HG03159 (cell line): ENCODE measurements around the gene LHX5.
"Not testable (repeated sequence)": the region's sequence is repeated elsewhere in the genome, so short reads cannot be mapped to it uniquely, and the experiment has no call there.

Source experiments
- ATAC-seq: cut with Tn5 transposase; IDR thresholded peaks from one replicate; pipeline ENCODE4 v1.9.1; 2021; ENCODE audit warnings: mild to moderate bottlenecking, moderate library complexity; ENCODE audit not compliant: unreplicated experiment

Gene LHX5

DNA sequence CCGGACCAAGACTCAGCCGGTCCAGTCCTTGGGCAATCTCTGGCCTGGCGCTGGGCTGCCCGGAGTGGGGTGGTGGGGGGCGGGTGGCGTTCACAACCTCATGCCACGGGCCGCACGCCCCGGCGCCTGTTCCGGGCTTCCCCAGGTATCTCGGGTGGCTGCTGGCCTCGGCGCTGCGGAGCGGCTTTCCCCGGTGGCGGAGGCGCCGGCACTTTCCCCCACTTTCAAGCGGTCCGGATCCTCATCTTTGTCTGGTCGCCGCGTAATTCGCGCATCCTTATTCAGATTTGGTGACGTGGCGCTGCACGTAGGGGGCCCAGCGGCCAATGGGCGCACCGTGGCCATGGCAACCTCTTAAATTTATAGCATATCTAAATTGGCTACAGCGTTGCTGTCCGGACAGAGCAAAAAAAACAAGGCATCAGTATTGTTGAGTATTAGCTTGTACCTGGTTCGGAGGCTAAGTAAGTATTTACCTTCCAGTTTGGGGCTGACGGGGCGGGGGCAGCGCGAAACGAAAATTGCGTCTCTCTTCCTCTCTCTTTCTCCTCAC lies at the start of gene LHX5:
TSS of gene LHX5 (minus strand) at position 253 of the 553 bp plus-strand sequence. CDS start 373 bp downstream, outside the sequence.
- no peak for ATAC-seq

DNA sequence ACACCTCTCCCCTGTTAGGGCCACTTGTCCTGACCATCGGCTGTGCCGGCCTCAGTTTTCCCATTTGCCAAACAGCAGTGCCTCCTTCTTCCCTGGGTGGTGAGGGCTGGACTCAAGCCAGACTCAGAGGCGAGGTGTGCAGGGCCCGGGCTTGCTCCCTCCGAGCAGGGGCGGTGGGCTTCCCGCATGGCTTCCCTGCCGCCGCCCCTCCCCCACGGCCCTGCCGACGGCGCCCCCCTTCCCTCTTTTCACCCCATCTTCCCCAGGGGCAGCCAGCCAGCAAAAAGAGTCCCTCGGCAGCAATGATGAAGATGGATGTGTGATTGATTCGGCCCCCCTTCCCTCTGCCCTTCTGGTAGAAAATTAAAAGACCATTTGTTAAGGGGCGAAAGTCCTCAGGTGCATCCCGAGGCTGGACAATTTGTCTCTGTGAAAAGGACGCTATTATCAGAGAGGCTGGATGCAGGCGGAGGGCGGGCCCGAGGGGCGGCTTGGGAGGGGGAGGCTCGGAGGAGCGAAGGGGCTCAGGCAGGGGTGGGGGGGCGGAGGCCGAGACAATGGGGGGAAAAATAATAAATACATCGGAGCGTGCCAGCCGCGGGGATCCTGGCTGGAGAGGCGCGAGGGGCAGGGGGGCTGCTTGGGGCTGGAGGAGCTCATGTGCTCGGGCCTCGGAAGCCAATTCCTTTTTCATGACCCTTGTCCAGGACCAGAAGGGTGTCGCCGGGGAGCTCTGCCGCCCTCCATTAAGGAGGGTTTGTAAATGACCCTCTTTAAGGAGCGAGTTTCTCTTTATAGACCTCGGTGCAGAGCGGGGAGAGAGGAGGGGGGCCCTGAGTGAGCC lies 48.0 kb upstream of the LHX5 start:
- ATAC-seq, result no peak

DNA sequence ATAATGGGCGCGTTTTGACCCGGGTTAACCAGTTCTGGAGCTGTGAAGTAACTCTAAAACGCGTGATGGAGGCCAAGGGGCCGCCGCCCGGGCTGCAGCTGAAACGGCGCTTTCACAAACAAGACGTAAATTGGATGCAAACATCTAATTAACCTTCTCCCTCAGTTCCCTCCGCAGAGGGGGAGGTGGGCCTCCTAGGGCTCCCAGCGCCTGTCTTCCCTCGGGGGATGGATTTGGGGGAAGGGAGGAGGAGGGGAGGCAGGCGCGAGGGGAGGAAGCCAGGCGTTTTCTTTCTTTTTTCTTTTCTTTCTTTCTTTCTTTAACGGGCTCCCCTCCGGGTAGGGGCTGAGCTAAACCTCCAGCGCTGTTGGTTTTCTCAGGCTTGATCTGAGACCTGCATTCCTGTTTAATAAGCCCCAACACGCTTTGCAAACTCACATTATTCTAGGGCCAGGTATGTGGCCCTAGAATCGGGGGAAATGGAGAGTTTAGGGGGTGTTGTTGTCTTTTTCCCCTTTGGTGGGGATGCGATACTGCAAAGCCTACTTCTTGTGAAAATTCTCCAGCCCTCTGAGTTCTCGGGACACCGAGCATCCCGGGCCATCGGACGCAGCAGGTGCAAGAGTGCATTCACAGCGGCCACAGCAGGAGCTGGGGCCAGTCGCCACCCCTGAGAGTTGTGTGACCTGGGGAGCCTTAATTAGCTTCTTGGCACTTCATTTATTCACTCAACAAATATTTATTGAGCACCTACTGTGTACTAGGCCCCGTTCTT lies 43.6 kb upstream of the LHX5 start:
- ATAC-seq, result no peak

DNA sequence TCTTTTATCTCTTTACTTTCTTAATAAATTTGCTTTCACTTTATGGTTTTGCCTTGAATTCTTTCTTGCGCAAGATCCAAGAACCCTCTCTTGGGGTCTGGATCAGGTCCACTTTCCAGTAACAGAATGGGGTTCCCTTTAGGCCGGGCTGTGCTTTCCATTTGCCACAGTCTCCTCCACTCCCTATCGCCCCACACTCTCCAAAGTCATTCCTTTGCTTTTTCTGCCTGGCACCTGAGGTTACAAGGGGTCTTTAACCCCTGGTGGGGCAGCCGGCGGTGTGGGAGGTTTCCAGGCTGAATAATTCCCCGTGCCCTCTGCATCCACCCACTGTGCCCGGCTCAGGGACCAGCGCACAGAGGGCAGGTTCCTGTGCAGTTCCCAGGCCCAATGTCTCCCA lies 42.9 kb upstream of the LHX5 start:
- ATAC-seq, result no peak

DNA sequence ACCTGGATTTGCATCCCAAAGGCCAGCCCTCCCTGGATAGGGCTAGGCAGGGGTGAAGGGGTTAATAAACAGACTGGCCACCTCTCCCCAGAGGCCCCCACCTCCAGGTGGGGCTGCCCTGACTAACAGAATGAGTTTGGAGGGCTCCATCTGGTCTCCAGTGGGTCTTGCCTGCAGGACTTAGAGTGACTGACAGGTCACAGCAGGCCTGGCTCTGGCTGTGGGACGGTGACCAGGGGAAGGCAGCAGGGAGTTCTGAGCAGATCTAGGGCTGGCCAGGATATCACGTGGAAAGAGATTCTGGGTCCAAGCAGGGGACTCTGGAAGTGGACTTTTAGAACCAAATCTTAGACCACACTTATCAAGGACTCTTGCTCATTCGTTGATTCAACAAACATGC lies 40.9 kb upstream of the LHX5 start:
- ATAC-seq, result no peak

DNA sequence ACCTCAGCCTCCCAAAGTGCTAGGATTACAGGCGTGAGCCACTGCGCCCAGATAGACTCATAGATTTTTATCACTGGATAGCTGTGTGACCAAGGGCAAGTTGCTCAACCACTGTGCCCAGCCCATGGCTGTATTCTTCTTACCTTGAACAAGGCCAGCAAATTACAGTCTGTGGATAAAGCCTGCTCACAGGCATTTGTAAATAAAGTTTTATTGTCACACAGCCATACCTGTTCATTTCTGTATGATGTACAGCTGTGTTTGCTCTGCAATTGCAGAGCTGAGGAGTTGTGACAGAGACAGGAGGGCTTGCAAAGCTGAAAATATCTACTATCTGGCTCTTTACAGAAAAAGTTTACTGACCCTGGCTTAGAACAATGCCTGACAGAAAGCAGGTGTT lies 35.2 kb upstream of the LHX5 start:
- no peak for ATAC-seq

DNA sequence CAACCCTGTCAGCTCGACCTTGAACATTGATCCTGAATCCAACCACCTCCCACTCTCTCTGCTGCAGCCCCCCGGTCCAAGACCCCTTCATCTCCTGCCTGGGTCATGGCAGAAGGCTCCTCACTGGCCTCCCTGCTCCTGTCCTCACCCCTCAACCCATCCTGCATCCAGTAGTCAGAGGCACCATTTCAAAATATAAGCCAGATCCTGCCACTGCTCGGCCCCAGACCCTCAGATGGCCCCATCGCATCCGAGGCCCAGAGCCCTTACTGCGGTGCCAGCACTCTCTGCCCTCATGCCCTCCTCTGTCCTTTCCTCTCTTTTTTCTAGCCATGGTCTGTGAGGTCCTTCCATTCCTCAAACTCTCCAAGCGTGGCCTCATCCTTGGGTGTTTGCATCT lies 34.3 kb upstream of the LHX5 start:
- ATAC-seq, result no peak

DNA sequence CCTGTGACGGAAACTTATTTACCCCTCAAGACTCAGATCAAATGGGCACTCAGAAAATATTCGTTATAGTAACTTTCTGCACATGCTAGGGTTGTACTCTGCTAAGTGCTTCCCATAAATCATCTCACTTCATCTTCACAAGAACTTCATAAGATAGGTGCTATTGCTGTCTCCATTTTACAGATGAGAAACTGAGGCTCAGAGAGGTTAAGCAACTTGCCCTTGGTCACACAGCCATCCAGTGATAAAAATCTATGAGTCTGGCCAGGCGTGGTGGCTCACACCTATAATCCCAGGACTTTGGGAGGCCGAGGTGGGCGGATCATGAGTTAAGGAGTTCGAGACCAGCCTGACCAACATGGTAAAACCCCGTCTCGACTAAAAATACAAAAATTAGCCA lies 33.2 kb upstream of the LHX5 start:
- ATAC-seq, result no peak

DNA sequence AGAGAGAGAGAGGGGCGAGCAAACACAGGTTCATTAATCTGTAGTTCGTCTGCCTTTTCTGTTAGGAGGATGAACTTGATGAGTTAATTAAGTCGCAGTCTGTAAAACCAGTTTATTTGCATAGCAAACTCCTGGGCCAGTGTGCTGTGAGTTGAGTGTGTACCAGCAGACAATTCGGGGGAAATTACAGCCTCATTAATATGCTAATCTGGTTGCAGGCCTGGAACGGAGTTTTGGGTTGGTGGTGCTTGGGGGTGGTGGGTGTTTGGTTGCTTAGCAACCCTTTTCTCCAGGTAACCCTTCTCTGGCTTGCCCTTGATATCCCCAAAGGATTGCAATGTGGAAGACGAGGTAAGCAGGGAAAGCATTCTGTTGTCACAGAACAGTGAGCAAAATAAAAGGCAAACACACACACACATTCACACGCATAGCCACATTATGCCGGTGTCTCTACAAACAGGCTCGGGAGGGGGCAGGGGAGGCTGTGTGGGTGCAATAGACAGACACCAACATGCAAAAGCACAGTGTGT lies 29.2 kb upstream of the LHX5 start:
- no peak for ATAC-seq

DNA sequence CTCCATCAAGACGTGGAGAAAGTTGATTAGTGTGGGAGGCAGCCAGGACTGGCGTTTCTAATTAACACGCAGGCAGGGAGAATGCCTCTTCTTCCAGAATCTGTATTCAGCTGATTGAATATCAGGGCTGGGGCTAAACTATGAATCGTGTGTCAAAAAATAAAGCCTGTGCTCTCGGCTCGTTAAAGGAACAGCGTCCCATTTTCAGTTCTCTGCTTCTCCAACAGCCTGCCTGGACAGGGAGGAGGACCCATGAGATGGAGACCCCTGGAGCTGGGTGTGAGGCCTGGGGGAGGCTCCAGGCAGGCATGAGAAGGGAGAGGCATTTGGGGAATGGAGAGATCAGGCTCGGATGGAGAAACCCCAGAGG lies 28.6 kb upstream of the LHX5 start:
- no peak for ATAC-seq

DNA sequence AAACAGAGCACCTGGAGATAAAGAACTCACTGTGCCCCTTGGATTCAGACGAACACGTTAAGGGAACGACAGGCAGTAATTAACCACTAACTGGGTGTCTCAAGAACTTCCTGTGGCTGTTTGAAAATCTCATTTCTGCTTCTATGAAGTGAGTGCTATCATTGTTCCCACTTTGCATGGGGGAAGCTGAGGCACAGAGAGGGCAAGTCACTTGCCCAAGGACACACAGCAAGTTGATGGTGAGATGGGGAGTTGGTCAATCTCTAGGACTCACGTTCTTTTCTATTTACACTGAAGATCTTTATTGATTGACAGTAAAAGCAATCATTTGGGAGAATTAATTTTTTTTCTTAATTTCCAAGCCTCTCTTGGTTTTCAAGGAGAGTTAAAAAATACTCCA lies 26.8 kb upstream of the LHX5 start:
- ATAC-seq, result no peak

DNA sequence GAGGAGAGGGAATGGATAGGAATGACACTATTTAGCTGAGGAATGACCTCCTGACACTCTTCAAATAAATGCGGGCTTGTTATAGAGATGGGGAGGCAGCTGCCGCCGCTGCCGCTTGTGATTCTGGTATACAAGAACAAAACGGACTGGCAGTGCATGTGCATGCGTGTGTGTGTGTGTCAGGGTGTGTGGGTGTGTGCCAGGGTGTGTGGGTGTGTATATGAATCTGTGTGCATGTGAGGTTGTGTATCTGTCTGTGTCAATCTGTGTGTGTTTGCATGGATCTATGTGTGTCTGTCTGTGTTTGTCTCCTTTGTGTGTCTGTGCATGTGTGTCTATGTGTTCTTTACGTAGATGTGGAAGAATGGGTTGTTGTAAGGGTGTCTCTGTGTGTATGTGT lies 26.0 kb upstream of the LHX5 start:
- ATAC-seq, result no peak

DNA sequence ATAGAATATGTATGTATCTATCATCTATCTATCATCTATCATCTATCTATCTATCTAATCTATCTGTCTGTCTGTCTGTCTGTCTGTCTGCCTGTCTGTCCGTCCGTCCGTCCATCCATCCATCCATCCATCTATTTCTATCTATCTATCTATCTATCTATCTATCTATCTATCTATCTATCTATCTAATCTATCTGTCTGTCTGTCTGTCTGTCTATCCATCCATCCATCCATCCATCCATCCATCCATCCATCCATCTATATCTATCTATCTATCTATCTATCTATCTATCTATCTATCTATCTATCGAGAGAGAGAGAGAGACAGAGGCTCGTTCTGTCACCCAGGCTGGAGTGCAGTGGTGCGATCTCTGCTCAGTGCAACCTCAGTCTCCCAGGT lies 24.3 kb upstream of the LHX5 start:
- ATAC-seq, result not testable (repeated sequence)

DNA sequence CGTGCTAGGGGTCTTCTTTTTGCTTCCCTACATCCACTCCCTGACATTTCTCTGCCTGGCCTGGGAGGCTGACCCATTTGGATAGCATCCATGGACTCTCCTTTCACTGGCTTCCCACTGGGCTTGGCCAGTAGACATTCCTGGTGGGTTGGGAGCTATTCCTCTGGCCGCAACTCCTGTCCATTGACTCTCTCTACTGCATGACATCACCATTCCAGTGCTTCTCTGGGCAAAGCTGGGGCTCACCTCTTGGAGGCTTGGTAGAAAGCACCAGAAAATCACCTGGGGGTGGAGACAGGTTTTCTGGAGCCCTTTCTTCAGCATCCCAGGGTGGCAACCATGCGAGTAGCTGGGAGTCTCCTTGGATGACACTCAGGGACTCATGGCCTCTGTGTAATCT lies 16.7 kb upstream of the LHX5 start:
- no peak for ATAC-seq

DNA sequence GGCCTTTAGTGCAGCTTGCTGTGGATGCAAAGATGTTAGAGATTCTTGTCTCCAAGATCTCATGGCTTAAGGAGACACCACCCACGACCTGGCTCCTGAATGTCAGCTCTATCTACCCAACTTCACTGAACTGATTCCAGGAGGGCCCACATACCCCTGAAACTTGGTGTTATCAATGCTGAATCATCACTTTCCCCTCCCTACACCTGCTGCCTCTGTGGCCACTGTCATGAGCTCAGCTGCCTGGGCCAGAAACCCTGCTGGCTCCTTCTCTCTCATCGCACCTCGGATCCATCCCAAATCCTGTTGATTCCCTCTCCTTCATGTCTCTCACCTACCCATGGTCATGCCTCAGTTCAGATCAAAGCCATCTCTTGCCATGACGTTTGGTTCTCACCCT lies 15.1 kb upstream of the LHX5 start:
- no peak for ATAC-seq

DNA sequence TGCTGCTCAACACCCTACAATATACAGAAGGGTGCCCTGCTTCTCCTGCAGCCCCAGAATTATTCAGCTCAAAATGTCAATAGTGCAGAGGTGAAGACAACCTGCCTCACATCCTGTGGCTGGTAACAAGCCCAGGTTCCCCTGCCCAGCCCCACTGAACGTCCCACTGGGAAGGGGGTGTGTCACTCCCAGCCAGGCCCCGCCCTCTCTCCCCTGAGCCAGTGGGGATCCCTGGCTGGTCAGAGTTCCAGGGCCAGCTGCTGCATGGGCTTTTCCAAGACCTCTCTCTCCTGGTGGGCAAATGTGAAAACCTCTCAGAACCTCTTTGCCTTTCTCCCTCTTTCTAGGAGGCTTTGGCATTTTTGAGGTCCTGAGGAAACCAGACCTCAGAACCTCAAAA lies 13.7 kb upstream of the LHX5 start:
- ATAC-seq, result no peak

DNA sequence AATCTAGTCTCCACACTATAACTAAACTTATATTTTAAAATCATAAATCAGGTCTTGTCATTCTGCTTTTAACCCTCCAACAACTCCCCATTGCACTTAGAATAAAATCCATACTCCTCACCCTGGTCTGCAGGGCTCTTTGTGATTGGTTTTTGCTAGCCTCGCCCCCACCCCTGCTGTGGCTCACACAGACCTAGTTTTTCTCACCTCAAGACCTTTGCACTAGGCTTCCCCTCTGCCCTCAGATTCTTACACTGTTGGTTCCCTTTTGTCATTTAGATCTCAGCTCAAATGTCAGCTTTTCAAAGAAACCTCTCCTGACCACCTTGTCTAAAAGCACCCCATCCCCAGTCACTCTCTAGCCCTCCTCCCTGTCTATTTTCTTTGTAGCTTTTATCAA lies 10.7 kb upstream of the LHX5 start:
- no peak for ATAC-seq

DNA sequence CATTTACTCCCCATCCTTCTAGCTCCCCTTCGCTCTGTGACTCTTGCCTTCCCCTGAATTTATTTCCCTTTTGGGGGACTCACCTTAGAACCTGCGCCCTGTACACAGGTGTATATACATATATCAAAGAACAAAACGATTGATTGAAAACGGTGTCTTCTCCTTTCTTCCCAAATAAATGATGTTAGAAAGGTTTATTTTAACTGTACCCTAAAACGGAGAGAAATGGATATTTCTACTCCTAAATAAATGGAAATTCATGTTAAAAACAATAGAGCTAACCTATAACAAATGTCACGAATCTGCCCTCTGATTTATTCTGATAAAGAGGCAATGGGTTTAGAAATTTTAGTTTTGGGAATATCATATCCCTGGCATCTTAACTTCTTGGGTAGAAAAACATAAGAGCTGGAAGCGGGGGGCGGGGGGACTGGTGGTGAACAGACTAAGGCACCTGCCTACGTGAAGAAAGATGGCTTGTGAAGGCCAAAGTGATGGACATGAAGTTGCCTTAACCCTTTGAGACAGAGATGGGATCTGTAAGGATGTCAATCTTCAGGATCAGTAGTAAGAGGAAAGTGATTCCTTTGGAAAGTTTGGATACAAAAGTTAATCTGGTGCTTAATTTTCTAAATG lies 8.8 kb upstream of the LHX5 start:
- no peak for ATAC-seq

DNA sequence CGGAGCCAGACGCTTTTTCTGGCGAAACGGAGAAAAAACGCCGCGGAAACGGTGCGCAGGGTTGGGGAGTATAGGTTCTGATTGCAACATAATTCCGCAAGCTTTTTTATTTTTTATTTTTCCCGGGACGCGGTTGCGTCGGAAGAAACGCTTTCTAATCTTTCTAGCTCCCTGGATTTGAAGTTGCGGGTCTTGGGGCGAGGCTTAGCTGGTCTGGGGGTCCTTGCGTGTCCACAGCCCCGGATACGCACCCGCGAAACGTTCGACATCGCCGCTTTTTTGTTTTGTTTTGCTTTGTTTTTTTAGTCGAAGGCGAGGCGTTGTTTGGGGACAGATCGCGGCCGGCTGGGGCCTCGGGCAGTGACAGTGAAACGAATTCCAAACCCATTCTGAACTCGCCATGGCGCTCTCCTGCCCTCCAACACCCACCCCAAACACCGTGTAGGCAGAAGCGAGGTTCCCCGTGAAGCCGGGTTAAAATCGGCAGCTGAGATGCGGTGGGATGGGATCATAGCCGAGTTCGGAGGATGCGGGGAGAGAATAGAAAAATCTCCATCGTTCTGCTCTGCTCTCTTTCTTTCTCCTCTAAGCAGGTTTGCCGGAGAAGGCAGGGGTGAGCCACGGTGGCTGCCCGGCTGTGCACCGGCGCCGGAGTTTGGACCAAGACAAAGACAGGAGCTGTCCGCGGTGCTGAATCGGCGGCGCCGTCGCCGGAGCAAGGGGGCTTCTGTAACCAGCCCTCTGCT lies 8.1 kb upstream of the LHX5 start:
- no peak for ATAC-seq

DNA sequence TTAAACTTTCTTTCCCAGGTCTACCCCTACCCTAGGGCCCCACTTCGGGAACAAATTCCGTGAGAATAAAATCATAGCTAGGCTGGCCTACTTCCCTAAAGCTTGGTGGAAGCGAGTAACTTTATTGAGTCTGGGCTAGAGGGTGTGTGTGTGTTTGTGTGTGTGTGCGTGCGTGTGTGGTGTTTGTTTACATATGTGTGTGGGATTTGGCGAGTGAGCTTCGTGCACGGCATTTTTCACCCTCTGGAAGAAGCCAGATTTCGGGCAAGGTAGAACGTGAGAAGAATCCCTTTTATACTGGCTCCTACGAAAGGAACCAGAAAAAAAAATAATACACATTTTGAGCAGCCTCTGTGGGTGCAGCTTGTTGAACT lies 7.5 kb upstream of the LHX5 start:
- no peak for ATAC-seq
